GM19328 (cell line): ENCODE results near the gene PRR23E.

Source experiments
- ATAC-seq: cut with Tn5 transposase; IDR thresholded peaks from one replicate; pipeline ENCODE4 v1.9.1; 2021; ENCODE audit warnings: mild to moderate bottlenecking, moderate library complexity; ENCODE audit not compliant: unreplicated experiment

Gene PRR23E

DNA sequence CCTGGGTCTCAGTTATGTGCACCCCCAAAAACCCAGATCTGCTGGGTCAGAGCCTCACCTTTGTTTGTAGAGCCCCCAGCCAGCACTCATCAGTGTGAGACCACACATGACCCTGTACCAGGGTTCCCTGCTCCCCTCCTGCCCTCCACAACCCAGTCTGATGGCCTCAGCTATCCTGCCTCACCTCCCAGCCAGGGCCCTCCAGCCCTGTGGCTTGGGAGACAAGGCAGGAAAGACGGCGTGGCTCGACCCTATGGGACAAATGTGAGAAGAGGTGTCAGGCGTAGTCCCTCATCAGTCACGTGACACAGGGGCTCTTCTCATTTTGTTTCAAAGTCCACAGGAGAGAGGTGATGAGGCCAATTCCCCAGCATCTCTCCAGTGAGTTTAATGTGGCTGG, 28.3 kb upstream of the PRR23E start:
- no peak for ATAC-seq

GRCh38 chr3:127165036-127165435, 27.9 kb upstream of the PRR23E start:
- no peak for ATAC-seq

DNA sequence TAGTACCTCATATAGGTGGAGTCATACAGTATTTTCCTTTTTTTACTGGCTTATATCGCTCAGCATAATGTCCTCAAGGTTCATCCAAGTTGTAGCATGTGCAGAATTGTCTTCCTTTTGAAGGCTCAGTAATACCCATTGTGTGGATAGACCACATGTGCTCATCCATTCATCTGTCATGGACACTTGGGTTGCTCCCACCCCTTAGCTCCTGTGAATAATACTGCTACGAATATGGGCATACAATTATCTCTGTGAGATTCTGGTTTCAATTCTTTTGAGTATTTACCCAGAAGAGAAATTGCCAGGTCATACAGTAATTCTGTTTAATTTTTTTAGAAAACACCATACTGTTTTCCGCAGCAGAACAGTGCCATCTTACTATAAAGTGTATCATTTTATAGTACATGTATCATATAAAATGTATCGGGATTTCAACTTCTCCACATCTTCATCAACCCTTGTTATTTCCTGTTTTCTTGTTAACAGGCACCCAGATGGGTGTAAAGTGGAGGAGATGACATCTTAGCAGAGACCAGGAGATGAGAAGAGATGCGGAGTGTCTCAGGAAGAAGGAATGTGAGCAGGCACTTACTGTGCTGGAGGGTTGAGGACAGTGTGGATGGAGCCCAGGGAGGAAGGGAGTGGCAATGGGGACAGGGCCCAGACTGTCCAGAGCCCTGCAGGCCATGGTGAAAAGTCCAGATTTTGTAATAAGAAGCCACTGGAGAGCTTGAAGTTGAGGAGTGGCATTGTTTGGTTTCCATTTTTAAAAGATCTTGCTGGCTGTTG, 27.0 kb upstream of the PRR23E start:
- no peak for ATAC-seq

GRCh38 chr3:127166501-127167065, 26.3 kb upstream of the PRR23E start:
- ATAC-seq, result no peak

- no peak for ATAC-seq
These were observed 25.5 kb upstream of the PRR23E start for GRCh38 chr3:127167315-127168043.

- ATAC-seq, result no peak
These were observed 24.7 kb upstream of the PRR23E start for GRCh38 chr3:127168271-127168670.

DNA sequence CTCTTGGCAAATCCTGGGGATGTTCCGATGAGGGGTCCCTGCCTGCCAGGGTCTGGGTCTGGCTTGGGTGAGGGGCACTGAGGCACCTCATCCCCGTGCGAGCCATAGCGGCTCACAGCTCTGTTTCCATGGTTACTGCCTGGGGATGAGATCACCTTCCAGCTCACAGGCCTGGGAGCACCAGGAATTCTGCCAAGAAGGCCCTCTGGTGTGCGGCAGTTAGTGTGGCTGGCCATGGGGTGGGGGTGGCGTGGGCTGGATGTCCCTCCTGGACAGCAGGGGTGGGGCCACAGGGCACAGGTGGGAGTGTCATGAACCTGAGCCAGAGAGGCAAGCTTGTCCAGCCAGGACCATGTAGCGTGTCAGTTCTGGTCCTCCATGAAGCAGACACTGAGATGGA, 22.1 kb upstream of the PRR23E start:
- ATAC-seq, result no peak

DNA sequence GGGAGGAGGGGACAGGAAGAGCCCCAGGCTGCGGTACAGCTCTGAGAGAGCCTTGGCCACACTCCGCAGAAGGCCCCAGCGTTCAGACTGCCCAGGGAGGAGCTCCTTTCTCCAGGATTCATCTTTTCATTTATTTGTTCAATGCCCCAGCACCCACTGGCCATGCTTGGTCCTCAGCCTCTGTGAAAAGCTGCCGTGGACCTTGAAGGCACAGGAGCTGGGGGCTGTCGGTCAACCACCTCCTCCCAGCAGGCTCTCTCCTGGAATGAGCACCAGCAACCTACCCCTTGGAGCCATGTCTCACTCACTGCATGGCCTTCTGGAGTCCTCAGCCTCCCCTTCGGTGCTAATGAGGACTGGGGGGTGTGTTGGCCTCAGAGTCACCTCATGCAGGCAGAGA, 21.6 kb upstream of the PRR23E start:
- ATAC-seq, result no peak

- no peak for ATAC-seq
These were observed 21.2 kb upstream of the PRR23E start for GRCh38 chr3:127171721-127172120.

DNA sequence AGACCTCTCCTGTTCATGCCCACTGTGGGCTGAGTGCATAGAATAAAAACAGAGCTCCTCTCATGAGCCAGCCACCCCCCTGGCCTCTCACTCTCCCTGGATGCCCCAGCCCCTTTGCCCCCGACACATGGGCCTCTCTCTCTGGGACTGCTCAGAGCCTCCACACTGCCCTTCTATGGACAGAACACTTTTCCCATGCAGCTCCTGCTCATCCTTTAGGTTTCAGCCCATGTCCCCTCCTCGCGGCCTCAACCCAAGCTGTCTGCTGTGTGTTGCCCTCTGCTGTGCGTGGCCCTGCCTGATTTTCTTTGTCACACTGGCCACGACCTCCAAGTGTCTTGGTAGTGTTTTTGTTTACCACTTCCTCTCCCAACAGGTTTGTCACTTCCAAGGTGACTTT, 20.7 kb upstream of the PRR23E start:
- ATAC-seq, result no peak

- no peak for ATAC-seq
These were observed 20.0 kb upstream of the PRR23E start for GRCh38 chr3:127172781-127173515.

GRCh38 chr3:127173516-127174166, 19.3 kb upstream of the PRR23E start:
- ATAC-seq, result no peak

DNA sequence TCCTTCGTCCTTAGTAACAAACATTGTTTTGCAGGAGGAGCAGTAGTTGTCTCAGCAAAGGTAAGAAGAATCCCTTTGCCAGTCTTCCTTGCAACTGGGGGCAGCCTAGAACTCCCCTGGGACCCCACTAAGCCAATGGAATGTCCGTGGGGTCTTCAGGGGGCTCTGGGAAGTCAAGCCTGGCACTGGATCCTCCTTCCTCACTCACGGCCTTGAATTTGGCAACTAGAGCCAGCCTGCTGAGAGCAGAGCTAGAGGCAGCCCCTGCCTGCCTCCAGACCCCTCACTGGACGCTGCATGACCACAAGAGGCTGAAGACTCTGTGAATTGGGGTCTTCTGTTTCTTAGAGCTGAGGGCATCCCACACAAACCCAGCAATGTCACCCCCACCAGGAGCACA, 18.6 kb upstream of the PRR23E start:
- ATAC-seq, result no peak

GRCh38 chr3:127174715-127175140, 18.2 kb upstream of the PRR23E start:
- no peak for ATAC-seq

- no peak for ATAC-seq
These were observed 17.7 kb upstream of the PRR23E start for GRCh38 chr3:127175272-127175671.

DNA sequence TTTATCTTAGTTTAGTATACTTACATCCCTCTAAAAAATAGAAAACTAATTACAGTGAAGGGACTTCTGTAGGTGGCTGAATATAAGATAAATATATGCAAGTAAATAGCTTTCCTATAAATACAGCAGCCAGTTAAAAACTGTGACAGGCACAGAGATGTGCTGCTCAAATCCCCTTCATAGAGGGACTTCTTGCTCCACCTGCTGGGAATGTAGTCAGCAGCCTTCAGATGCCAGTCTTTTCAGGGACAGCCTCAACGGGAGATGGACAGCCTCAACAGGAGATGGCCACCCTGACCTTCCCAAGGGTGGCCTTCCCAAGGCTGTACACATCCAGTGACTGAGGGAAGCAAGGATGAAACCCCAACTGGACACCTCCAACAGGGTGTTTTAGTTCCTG, 15.7 kb upstream of the PRR23E start:
- no peak for ATAC-seq

DNA sequence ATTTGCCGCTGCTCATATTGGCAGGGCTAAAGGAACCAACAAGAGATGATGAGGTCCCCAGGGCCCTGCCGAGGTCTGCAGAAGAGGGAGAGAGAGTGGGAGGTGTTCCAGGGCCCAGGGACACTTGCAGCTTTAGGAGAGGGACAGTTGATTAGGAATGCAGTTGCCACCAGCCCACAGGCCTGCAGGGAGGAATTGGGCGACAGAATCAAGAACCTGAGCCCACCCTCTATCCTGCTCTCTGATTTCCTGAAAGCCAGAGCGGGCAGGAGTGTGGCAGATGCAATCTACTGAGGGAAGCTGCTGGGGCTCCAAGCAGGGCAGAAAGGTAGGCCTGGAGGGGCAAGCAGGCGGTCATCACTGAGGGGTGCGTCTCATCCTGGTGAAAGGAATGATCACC, 12.1 kb upstream of the PRR23E start:
- no peak for ATAC-seq

DNA sequence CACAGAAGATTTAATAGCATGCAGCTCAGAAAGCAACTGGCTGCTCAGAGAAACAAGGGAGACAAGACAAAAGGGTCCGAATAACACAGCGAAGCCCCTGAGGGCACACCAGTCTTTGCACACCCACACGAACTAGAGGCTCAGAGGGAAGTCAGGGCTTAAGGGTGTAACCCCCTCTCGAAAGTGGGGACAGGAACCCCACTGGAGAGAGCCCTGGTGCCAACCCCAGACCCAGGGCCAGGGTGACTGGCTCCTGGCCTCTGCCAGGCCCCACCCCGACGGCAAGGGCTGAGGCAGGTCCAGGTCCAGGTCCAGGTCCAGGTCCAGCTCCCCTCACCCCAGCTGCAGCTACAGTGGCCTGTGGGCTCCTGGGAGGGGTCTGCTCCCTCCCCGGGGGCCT, 10.5 kb upstream of the PRR23E start:
- ATAC-seq, result no peak

DNA sequence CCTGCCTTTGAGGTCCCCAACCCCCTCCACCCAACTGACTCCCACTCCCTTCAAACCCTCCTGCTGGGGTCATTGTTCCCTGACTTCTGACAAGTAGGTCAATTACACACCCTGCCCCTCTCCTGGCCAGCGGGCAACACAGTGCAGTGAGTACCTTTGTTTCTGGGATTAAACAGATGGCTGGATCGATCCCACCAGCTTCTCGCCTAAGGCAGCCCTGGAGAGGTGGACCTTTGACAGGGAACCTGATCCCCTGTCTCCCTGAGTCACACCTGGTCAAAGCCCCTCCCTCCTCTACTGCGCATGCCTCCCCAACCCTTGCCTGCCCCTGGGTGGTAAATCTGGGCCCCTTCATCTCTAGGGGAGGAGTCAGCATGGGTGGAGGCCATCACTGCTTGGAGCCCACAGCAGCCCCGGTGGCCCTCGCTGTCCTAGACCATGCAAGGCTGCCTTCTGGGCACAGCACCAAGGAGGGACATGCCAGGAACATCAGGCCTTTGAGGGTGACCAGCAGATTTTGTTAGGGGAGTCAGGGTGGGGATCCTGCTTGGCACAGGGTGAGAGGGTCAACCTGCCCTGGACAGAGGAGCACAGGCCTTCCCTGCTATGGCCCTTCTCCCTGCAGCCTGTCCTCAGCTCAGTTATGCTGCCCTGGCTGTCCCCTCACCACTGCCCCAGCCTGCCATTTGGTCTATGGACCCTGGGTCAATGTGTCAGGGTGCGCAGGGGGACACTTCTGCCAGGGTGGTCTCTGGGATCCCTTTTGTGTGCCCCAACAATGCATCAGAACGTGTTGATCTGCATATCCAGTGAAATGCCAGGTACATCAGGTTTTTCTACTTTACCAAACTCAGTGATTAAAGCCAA, 9.8 kb upstream of the PRR23E start:
- ATAC-seq, result no peak
